Dermis blood vessel endothelial cell (primary cell): ENCODE measurements around the gene ZNF91. TPM values are rescaled to one million over a fixed set of nuclear protein-coding genes. Genes with fewer than 3 reads are reported as not detected.
A peak's percentile ranks its signal among the peaks of the same experiment; 100 is the strongest.
"Not testable (repeated sequence)": the region's sequence is repeated elsewhere in the genome, so short reads cannot be mapped to it uniquely, and the experiment has no call there.

Source experiments
- DNase-seq: peaks from one replicate; pipeline ENCODE4 v3.0.0; 2010
- total RNA-seq: library from RNA; depleted of rRNA; stranded (reverse); fragments of >200 nt; gene quantifications from 2 replicates; pipeline ENCODE4 v1.2.3, GENCODE V29; 2014

Gene ZNF91
- total RNA-seq, result 13.4 and 17.4 TPM in 2 replicates

DNA sequence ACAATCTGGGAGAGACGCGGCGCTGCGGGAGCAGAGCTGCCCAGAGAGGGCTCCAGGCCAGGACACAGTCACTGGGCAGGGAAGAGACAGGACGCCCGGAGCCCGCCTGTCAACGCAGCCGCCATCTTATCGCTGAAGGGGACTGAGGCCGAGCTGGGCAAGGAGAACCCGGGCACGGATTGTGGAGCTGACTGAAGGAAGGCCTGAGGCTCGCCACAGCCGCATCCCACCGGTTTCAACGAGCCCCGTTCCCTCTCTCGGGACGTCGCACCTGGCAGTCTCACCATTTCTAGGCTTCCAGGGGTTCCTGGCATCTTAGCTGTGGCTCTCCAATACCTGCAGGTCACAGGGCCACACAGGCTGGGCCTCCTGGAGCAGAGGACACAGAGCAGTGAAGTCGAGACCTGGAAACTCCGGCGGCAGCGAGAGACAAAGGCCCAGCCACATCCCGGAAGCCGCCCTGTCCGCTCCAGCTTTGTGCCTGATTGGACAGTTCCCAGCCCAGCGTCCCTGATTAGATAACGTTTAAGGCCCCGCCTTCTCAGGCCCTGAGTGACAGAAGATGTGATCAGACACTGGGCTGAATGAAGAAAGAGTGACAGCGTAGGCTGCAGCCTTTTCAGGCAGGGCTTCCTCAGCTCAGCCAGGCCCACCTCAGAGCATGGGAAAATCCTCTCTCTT lies at the start of gene ZNF91:
TSS of gene ZNF91 (minus strand) at position 431 of the 681 bp plus-strand sequence. CDS start at position 314, 117 bp downstream.
- DNase-seq, result peak; percentile 98

DNA sequence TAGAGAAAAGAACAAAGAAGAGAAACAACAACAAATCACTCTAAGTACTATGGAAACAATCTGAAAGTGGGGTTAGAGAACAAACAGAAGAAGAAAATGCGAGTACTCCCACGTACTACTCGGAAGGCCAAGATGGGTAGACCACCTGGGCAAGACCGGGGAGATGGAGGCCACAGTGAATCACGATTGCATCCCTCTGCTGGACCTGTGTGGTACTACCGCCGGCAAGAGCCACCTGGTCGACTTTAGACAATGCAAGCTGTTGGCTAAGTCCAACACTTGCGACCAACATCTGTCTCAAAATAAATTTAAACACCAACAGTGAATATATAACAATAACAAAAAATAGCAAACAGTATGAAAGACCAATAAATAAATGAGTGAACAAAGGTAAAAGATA lies 45.5 kb upstream of the ZNF91 start:
- peak; percentile 5 for DNase-seq

DNA sequence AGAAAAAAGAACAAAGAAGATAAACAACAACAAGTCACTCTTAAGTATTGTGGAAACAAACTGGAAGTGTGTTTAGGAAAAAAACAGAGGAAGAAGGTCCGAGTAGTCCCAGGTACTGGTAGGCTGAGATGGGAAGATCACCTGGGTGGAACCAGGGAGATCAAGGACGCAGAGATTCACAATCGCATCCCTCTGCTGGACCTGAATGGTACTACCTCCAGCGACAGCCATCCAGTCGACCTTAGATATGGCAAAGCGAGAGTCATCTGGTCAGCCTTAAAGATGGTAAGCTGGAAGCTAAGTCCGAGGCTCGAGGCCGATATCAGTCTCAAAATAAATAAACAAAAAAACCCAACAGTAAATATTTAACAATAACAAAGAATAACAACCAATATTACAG lies 44.9 kb upstream of the ZNF91 start:
- no peak for DNase-seq

DNA sequence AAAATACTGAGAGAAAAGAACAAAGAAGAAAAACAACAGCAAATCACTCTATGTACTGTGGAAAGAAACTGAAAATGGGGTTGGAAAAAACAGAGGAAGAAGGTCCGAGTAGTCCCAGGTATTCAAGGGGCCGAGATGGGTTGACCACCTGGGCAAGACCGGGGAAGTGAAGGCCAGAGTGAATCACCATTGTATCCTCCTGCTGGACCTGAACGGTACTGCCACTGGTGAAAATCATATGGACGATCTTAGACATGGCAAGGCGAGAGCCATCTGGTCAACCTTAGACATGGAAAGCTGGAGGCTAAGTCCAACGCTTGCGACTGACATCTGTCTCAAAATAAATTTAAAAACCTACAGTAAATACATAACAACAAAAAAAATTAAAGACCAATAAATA lies 44.4 kb upstream of the ZNF91 start:
- no peak for DNase-seq

DNA sequence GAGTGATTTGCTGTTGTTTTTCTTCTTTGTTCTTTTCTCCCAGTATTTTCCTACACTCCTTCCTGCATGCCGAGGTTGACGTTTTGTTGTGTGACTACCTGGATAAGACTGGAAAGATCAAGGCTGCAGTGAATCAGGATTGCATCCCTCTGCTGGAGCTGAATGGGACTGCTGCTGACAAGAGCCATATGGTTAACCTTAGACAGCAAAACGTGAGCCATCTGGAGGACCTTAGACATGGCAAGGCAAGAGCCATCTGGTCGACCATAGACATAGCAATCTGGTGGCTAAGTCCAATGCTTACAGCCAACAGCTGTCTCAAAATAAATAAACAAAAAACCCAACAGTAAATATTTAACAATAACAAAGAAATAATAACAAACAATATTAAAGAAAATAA lies 42.6 kb upstream of the ZNF91 start:
- DNase-seq, result no peak

DNA sequence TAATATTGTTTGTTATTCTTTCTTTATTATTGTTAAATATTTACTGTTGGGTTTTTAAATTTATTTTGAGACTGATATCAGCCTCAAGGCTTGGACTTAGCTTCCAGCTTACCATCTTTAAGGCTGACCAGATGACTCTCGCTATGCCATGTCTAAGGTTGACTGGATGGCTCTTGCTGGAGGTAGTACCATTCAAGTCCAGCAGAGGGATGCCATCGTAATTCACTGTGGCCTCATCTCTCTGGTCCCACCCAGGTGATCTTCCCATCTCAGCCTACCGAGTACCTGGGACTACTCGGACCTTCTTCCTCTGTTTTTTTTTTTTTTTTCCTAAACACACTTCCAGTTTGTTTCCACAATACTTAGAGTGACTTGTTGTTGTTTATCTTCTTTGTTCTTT lies 41.7 kb upstream of the ZNF91 start:
- DNase-seq, result no peak

DNA sequence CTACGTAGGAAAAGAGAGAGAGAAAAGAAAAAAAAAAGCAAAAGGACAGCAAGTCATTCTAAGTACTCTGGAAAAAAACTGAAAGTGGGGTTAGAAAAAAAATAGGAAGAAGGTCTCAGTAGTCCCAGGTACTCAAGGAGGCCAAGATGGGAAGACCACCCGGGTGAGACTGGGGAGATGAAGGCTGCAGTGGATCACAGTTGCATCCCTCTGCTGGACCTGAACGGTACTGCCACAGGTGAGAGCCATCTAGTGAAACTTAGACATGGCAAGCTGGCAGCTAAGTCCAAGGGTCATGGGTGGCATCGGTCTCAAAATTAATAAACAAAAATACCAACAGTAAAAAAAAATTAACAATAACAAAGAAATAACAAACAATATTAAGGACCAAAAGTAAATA lies 41.0 kb upstream of the ZNF91 start:
- no peak for DNase-seq

DNA sequence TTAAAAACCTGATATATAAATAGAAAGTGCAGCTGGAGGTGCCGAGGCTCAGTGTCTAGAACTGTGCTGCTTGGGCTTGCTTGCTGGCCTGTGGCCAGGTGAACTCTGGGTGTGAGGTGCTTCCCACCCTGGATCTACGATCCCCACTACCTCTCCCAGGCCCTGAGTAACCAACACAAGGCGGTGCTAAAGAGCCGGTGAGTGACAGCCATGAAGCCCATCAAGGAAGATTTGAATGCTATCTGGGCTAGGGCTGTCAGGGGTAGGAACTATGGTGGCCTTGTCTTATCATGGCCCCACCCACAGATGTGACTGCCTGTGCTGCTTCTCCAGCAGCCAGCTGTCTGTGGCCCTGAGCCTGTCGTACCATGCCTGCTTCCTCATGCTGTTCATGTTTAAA lies 25.6 kb upstream of the ZNF91 start:
- DNase-seq, result no peak

DNA sequence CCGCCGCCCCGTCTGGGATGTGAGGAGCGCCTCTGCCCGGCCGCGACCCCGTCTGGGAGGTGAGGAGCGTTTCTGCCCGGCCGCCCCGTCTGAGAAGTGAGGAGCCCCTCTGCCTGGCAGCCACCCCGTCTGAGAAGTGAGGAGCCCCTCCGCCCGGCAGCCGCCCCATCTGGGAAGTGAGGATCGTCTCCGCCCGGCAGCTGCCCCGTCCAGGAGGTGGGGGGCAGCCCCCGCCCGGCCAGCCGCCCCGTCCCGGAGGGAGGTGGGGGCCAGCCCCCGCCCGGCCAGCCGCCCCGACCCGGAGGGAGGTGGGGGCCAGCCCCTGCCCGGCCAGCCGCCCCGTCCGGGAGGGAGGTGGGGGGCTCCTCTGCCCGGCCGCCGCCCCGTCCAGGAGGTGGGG lies 24.0 kb upstream of the ZNF91 start:
- DNase-seq, result not testable (repeated sequence)

DNA sequence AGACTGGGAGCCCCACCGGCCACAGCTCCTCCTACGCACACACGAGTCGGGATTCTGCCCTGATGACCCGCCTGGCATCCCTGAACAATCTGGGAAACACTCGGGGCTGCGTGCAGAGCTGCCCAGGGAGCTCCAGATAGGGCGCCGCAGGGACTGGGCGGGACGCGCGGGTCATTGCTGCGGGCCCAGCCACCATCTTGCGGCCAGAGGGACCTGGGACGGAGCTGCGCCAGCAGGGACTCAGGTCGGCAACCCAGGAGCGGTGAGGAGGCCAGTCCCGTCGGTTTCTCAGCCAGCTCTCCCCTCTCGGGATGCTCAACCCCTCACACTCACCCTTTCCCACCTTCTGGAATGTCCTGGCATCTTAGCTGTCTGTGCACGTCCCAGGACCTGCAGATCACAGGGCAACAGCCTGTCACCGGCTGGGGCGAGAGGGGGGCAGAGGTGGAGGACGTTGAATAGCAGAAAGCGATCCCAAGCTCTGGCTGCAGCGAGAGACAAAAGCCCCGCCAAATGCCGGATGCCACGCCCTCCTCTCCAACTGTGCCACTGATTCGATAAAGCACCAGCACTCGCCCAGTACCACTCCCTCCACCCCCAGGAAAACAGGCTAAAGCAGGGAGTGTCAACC lies 20.4 kb upstream of the ZNF91 start:
- no peak for DNase-seq

DNA sequence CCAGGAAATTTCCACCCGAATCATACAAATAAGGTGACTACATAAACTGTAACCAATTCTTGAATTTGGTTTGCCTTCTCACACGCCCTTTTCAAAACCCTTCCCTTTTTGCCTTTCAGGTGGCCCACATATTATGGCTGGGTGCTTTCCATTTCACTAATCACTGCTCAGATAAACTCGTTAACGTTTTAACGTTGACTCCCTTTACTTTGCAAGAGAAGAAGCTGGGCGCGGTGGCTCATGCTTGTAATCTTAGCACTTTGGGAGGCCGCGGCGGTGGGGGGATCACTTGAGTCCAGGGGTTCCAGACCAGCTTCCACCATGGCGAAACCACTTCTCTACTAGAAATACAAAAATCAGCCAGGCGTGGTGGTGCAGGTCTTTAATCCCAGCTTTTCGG lies 19.8 kb upstream of the ZNF91 start:
- DNase-seq, result no peak

DNA sequence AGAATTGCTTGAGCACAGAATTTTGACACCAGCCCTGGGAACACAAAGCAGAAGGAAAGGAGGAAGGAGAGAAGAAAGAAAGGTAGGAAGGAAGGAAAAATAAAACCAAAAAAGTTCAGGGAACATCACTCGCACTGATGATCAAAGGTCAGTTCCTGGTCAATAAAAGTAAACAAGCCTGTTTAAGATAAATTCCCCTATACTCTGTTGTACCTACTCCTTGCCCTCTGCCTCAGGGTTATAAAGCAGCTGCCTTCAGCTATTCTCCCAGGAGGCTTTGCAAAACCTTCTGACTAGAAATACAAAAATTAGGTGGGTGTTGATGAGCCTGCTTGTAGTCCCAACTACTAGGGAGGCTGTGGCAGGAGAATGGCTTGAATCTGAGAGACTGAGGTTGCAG lies 14.9 kb upstream of the ZNF91 start:
- DNase-seq, result no peak

DNA sequence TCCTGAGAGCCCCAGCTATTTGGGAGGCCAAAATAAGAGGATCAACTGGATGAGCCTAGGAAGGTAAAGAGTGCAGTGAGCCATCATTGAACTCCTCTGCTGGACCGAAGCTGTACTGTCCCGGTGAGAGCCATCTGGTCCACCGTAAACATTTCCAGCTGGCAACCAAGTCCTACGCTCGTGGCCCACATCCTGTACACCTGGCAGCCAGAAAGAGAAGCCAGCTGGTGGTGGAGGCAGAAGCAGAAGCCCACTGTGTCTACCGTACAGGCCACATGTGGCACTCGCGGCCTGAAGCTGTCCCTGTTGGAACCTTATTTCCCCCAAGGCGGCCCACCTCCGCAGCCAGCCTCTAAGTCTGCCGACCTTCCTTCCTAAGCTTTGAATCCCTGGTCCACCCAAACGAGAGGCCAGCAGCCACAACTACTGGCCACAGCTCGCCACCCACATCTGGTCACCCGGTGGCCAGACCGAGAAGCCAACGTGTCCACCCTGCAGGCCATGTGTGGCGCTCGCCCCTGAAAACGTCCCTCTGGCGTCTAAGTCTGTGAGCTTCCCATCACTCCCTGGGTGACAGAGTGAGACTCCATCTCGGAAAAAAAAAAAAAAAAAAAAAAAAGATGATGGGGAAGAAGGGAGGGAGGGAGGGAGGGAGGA lies 14.2 kb upstream of the ZNF91 start:
- no peak for DNase-seq

DNA sequence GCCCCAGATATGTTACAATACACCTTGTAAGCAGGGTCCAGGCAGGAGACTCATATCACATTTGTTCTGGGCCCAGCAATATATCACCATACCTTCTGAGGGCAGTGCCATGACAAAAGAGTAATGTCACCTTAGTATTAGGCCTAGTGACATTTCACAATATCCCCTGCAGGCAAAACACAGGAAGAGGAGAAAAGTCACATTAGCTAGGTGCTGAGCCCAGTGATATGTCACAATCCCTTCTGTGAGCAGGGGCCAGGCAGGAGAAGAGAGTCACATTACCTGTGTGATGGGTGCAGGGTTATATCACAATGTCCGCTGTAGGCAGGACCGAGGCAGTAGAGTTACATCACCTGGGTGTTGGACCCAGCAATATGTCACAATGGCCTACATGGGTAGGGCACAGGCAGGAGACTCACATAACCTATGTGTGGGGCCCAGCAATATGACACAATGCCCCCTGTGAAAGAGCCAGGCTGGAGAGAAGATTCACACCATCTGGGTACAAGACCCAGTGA lies 12.4 kb upstream of the ZNF91 start:
- DNase-seq, result no peak

DNA sequence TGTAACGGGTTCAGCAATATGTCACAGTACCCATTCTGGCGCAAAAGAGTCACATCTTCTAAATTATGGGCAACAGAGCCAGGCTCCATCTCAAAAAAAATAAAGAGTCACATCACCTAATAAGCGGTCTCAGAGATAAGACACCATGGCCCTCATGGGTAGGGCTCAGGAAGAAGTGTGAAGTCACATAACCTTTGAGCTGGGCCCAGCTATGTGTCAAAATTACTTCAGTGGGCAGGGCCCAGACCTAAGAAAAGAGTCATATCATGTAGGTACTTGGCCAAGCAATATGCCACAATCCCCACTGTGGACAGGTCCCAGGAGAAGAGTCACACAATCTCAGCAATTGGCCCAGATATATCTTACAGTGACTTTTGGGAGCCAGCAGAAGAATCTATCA lies 11.4 kb upstream of the ZNF91 start:
- DNase-seq, result no peak

DNA sequence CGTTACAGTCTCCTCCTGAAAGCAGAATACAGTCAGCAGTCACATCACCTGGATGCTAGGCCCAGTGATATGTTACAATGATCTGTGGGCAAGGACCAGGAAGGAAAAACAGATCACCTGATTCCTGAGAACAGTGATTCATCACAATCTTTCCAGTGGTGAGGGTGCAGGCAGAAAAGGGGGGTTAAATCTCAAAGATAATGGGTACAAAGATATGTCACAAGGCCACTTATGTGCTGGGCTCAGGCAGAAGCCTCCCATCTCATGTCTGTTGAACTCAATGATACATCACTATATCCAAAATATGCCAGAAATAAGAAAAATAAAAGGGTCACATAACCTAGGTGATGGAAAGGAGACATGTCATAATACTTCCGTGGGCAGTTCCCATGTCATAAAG lies 10.8 kb upstream of the ZNF91 start:
- DNase-seq, result no peak

DNA sequence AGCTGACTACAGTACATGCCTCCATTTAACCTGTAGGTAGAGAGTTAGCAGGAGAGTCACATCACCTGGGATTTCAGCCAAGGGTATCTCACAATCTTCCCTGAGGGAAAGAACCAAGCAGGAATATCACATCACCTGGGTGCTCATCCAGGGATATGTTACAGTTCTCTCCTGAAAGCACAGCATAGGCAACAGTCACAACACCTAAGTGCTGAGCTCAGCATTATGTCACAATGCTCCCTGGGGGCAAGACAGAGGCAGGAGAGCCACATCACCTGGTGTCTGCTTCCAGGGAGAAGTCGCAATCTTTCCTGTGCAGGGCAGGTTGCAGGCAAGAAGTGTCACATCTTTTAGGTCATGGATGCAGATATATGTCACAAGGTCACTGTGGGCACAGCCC lies 9.4 kb upstream of the ZNF91 start:
- DNase-seq, result no peak

DNA sequence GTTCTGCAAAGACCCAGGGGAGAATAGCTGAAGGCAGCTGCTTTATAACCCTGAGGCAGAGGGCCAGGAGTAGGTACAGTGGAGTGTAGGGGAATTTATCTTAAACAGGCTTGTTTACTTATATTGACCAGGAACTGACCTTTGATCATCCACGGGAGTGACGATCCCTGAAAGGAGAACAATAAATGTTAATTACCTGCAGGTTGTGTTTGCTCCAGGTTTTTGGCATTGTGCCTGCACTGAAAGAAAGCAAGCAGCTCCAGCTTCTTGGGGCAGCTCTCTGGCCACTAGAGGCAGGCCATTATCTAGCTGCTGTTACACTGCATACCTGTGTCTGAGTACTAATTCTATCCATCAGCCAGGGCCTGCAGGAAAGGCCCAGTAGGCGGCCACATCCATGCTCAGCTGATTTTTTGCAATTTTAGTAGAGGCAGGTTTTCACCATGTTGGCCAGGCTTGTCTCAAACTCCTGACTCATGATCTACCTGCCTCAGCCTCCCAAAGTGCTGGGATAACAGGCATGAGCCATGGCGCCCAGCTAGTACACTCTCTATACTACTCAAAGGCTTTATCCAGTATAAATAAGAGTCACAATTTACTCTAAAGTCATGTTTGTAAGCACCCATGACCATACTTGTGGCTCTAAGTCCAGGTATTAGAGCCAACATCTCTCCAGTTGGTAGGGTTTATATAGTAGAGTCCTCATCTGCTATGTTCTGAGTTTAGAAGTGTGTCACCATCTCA lies 8.5 kb upstream of the ZNF91 start:
- no peak for DNase-seq

DNA sequence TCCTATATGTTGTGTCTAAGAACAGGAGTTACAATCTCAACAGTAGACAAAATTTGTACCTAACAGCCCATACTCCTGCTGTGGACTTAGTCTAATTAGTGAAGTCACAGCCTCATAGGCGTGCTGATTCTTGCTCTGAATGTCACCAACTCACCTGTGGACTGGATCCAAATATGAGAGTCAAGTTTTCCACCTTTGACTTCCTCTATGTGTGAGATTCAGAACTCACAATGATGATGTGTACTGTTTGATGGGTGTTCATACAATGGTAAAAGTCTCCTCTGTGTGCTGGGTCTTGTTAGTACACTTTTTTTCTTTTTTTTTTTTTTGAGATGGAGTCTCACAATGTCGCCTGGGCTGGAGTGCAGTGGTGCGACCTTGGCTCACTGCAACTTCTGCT lies 7.8 kb upstream of the ZNF91 start:
- no peak for DNase-seq

DNA sequence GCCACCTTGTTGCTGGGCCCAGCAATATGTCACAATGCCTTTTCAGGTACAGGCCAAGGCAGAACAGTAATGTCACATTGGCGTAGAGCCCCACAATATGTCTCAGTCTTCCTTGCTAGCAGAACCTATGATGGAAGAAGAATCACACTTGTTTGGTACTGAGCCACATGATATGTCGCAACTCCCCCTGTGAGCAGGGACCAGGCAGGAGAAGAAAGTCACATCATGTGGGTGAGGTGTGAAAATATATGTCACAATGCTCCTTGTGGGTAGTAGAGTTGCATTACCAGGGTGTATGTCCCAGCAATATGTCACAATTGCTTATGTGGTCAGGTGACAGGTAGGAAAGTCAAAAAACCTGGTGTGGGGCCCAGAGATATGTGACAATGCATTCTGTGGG lies 7.1 kb upstream of the ZNF91 start:
- DNase-seq, result no peak

DNA sequence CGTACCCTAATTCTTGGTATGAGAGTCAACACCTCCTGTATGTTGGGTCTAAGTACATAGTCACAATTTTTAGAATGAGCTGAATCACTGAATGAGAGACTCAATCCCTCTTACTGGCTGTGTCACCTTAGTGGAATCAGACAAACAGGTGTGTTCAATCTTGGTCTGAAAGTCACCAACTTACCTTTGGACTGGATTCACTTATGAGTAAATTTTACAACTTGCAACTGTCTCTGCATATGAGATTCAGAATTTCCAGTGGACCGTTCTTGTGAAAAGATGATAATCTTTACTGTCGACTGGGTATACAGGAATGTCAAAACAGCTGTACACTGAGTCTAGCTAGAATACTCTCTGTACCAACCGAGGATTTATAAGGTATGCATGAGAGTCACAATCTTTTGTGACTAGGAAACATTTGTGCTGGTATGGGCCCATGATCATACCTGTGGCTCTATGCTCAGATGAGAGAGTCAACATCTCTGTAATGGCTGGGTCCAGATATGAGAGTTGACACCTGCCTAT lies 5.9 kb upstream of the ZNF91 start:
- DNase-seq, result no peak

DNA sequence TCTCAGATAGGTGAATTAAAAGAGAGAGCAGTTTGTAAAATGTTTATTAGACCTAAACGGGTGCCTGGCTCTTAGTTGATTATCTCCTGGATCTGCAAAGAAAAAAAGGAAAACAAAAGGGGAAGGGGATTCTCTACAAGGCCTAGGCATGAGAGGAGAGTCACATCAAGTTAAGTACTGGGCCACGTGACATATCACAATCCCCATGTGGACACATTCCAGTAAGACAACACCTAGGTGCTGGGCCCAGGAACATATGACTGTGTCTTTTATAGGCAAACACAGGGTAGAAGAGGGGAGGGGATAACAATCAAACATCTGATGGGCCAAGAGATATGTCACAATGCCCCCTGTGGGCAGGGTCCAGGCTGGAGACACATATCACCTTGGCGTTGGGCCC lies 4.2 kb upstream of the ZNF91 start:
- DNase-seq, result no peak

DNA sequence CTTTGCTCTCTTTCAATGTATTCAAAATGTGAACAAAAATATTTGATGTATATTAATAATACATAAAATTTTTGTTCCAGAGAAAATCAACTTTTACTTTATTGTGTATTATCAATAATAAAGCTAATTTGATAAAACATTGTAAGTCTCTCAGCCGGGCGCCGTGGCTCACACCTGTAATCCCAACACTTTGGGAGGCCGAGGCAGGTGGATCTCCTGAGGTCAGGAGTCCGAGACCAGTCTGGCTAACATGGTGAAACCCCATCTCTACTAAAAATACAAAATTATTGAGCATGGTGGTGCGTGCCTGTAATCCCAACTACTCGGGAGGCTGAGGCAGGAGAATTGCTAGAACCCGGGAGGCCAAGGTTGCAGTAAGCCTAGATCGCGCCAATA lies 449 bp upstream of the ZNF91 start:
- not testable (repeated sequence) for DNase-seq
